GM23338 (cell line): ENCODE measurements around the gene IQGAP2. TPM values are rescaled to one million over a fixed set of nuclear protein-coding genes. Genes with fewer than 3 reads are reported as not detected.

Experiments used
- EZH2phosphoT487 ChIP-seq: fragments of 200-600 bp; sonication (generic); IDR thresholded peaks from one replicate; pipeline ENCODE4 v1.8.1; 2018; ENCODE audit warnings: antibody characterized with exemption; ENCODE audit not compliant: unreplicated experiment
- STAT1 ChIP-seq: IDR thresholded peaks from one replicate; pipeline ENCODE4 v1.6.1; 2016; ENCODE audit warnings: antibody characterized with exemption; ENCODE audit not compliant: unreplicated experiment
- ZNF114 ChIP-seq: fragments of 250-450 bp; sonication (Bioruptor Pico); IDR thresholded peaks from 2 replicates; pipeline ENCODE4 v1.5.0; 2020; ENCODE audit warnings: mild to moderate bottlenecking, moderate library complexity
- ZNF331 ChIP-seq: fragments of 250-450 bp; sonication (Bioruptor Pico); IDR thresholded peaks from 2 replicates; pipeline ENCODE4 v1.5.0; 2020; ENCODE audit warnings: low read depth, mild to moderate bottlenecking, moderate library complexity
- ZNF462 ChIP-seq: fragments of 250-450 bp; sonication (Bioruptor Pico); IDR thresholded peaks from 2 replicates; pipeline ENCODE4 v1.5.0; 2020; ENCODE audit warnings: mild to moderate bottlenecking, moderate library complexity
- polyA plus RNA-seq: library from polyadenylated mRNA; unstranded; fragments of >200 nt; fragmentation: Nextera tagmentation; extraction: Ambion mirVana; gene quantifications from 2 replicates; pipeline ENCODE4 v1.2.1, GENCODE V29; 2016
- small RNA-seq: library from RNA; depleted of rRNA; stranded (forward); fragments of <200 nt; gene quantifications from one replicate; pipeline ENCODE3, GENCODE V24; 2014; ENCODE audit warnings: low replicate concordance
- total RNA-seq: library from RNA; depleted of rRNA; stranded (reverse); fragments of >200 nt; shearing (Covaris generic); gene quantifications from 2 replicates; pipeline ENCODE4 v1.2.3, GENCODE V29; 2014; rRNA removed

Gene IQGAP2
- total and polyA plus RNA-seq, 2 experiments from 2014 or later, result 60.0 to 86.5 TPM

- TF ChIP-seq ZNF462 (CRISPR knock-in tag) (no peak), STAT1 (no peak), EZH2phosphoT487 (no peak), ZNF331 (CRISPR knock-in tag) (no peak), ZNF114 (CRISPR knock-in tag) (no peak)
Measured at GRCh38 chr5:76757049-76757448, 354.0 kb downstream of the IQGAP2 start (continued).

Small RNA genes lying within 50 kb of the gene (small RNA-seq; reads per million reads assigned to genes)
- gene RF02154 (not detected), gene RF02155 (not detected)

Other genes with a start within 250 kb of the IQGAP2 start
- 0.42 TPM in 1 of 2 replicates, not detected in the other for gene F2RL2, start 220.1 kb downstream of the IQGAP2 start, total RNA-seq
- gene F2RL2, start 220.1 kb downstream of the IQGAP2 start, polyA plus RNA-seq, result 0.37 and 0.70 TPM in 2 replicates